ENCODE results near the gene CDC42EP3. TPM values are rescaled to one million over a fixed set of nuclear protein-coding genes. Genes with fewer than 3 reads are reported as not detected.

Gene CDC42EP3
- total and polyA plus RNA-seq, 2 donors (not counting 1 experiment from before 2014, with no cell fraction given), result 28.0 to 29.9 TPM

GRCh38 chr2:37672104-37672869 is 845 bp upstream of the CDC42EP3 start:
- Histone ChIP-seq H3K4me2 (replicated peaks; ENCODE audit: low read depth, low read length, poor library complexity, severe bottlenecking) (peak overlapping the region; percentile 88), H2AFZ (ENCODE audit: insufficient read depth, low read depth, low read length, poor library complexity, severe bottlenecking) (peak overlapping the region; percentile 89), H3K9me3 (ENCODE audit: control extremely low read depth in 1 of 3, control insufficient read depth in 2 of 3, insufficient read depth in 1 of 3, low read length in 2 of 3) (no peaks in the 10 kb centered on the region), H3K4me1 (ENCODE audit: control insufficient read depth in 2 of 2, insufficient read depth in 2 of 2, low read length in 2 of 2) (peaks cover 31 to 38% of the 10 kb centered on the region in 2 donors), H3K9ac (ENCODE audit: low read length) (peak overlapping the region; percentile 94), H3K27ac (ENCODE audit: low read length in 2 of 2) (peak overlapping the region; percentile 81 to 83), H4K20me1 (ENCODE audit: control insufficient read depth, insufficient read depth, low read length, poor library complexity, severe bottlenecking) (peaks cover 4% of the 10 kb centered on the region), H3K27me3 (replicated peaks in 1 of 4; ENCODE audit: control extremely low read depth in 1 of 4, control insufficient read depth in 3 of 4, insufficient read depth in 4 of 4, low read length in 3 of 4) (no peaks in the 10 kb centered on the region), H3K79me2 (ENCODE audit: control insufficient read depth, insufficient read depth, low read length) (peaks cover 36% of the 10 kb centered on the region), H3K36me3 (replicated peaks in 1 of 2; ENCODE audit: control extremely low read depth in 1 of 2, control insufficient read depth in 1 of 2, extremely low read depth in 1 of 2, insufficient read depth in 2 of 2, low read length in 1 of 2) (no peaks in the 10 kb centered on the region), H3K4me3 (ENCODE audit: control extremely low read depth in 1 of 5, extremely low read depth in 1 of 5, insufficient read depth in 1 of 5, low read depth in 2 of 5, low read length in 4 of 5) (peak overlapping the region; percentile 44 to 92 (median 84))
- peak; percentile 86 for DNase-seq
- Mint-ChIP-seq H3K9me3 (ENCODE audit: insufficient read depth) (no peaks in the 10 kb centered on the region), H3K27ac (peak overlapping the region; percentile 95), H3K27me3 (no peaks in the 10 kb centered on the region), H3K4me1 (peaks cover 52% of the 10 kb centered on the region), H3K4me3 (peak overlapping the region; percentile 98)
- TF ChIP-seq CTCF (IDR thresholded peaks at IDR 0.05), result no peak
- under 1% methylated on average over 69 of the region's 69 CpGs for WGBS (ENCODE audit: insufficient coverage)
- CTCF ChIA-PET, result interaction anchor here (0.7 to 1.8 kb wide), 10 partner anchors 9 to 296 kb away, joined by 3 to 8 read pairs (median 4); no protein-coding TSS in a partner anchor
- intact Hi-C loops (cut with micrococcal nuclease), result loop anchor here (1.0 to 5.0 kb wide), 5 partner anchors 37 to 705 kb away; partner anchors contain the start of genes EIF2AK2 and STRN
- POLR2A ChIA-PET, result interaction anchor here (0.6 to 1.3 kb wide), 4 partner anchors 28 to 136 kb away, joined by 4 to 12 read pairs (median 5); no protein-coding TSS in a partner anchor
- peak; percentile 48 for ATAC-seq (ENCODE audit: low read depth)

GRCh38 chr2:37671816-37672103 is 318 bp upstream of the CDC42EP3 start:
- Histone ChIP-seq H3K36me3 (replicated peaks in 1 of 2; ENCODE audit: control extremely low read depth in 1 of 2, control insufficient read depth in 1 of 2, extremely low read depth in 1 of 2, insufficient read depth in 2 of 2, low read length in 1 of 2) (no peaks in the 10 kb centered on the region), H2AFZ (ENCODE audit: insufficient read depth, low read depth, low read length, poor library complexity, severe bottlenecking) (peak overlapping the region; percentile 89), H4K20me1 (ENCODE audit: control insufficient read depth, insufficient read depth, low read length, poor library complexity, severe bottlenecking) (peaks cover 4% of the 10 kb centered on the region), H3K9ac (ENCODE audit: low read length) (peak overlapping the region; percentile 94), H3K4me1 (ENCODE audit: control insufficient read depth in 2 of 2, insufficient read depth in 2 of 2, low read length in 2 of 2) (peaks cover 36 to 44% of the 10 kb centered on the region in 2 donors), H3K4me3 (ENCODE audit: control extremely low read depth in 1 of 5, extremely low read depth in 1 of 5, insufficient read depth in 1 of 5, low read depth in 2 of 5, low read length in 4 of 5) (peak overlapping the region; percentile 36 to 92 (median 84)), H3K27me3 (replicated peaks in 1 of 4; ENCODE audit: control extremely low read depth in 1 of 4, control insufficient read depth in 3 of 4, insufficient read depth in 4 of 4, low read length in 3 of 4) (no peaks in the 10 kb centered on the region), H3K4me2 (replicated peaks; ENCODE audit: low read depth, low read length, poor library complexity, severe bottlenecking) (peak overlapping the region; percentile 88), H3K79me2 (ENCODE audit: control insufficient read depth, insufficient read depth, low read length) (peaks cover 41% of the 10 kb centered on the region), H3K9me3 (ENCODE audit: control extremely low read depth in 1 of 3, control insufficient read depth in 2 of 3, insufficient read depth in 1 of 3, low read length in 2 of 3) (no peaks in the 10 kb centered on the region), H3K27ac (ENCODE audit: low read length in 2 of 2) (peak overlapping the region; percentile 81 to 83)
- Mint-ChIP-seq H3K4me1 (peaks cover 57% of the 10 kb centered on the region), H3K4me3 (peak overlapping the region; percentile 98), H3K27ac (peak overlapping the region; percentile 95), H3K9me3 (ENCODE audit: insufficient read depth) (no peaks in the 10 kb centered on the region), H3K27me3 (no peaks in the 10 kb centered on the region)
- TF ChIP-seq CTCF (IDR thresholded peaks at IDR 0.05) (no peak), EZH2 (IDR thresholded peaks at IDR 0.05; ENCODE audit: borderline replicate concordance, insufficient read depth, low read depth, low read length, poor library complexity, severe bottlenecking) (no peak)
- intact Hi-C loops (cut with micrococcal nuclease), result loop anchor here (1.0 to 5.0 kb wide), 6 partner anchors 16 to 704 kb away; partner anchors contain the start of genes EIF2AK2 and STRN
- 0% methylated on average over 29 of the region's 29 CpGs for WGBS (ENCODE audit: insufficient coverage)
- POLR2A ChIA-PET, result interaction anchor here (0.8 to 1.3 kb wide), 3 partner anchors 47 to 136 kb away, joined by 4 to 12 read pairs (median 5); no protein-coding TSS in a partner anchor
- CTCF ChIA-PET, result interaction anchor here (0.7 to 1.8 kb wide), 10 partner anchors 8 to 296 kb away, joined by 3 to 8 read pairs (median 4); no protein-coding TSS in a partner anchor
- DNase-seq, result peak; percentile 78
- ATAC-seq (ENCODE audit: low read depth), result peak; percentile 15
